ENCODE results near the gene MAP1LC3B2.

MAP1LC3B2 gene

DNA sequence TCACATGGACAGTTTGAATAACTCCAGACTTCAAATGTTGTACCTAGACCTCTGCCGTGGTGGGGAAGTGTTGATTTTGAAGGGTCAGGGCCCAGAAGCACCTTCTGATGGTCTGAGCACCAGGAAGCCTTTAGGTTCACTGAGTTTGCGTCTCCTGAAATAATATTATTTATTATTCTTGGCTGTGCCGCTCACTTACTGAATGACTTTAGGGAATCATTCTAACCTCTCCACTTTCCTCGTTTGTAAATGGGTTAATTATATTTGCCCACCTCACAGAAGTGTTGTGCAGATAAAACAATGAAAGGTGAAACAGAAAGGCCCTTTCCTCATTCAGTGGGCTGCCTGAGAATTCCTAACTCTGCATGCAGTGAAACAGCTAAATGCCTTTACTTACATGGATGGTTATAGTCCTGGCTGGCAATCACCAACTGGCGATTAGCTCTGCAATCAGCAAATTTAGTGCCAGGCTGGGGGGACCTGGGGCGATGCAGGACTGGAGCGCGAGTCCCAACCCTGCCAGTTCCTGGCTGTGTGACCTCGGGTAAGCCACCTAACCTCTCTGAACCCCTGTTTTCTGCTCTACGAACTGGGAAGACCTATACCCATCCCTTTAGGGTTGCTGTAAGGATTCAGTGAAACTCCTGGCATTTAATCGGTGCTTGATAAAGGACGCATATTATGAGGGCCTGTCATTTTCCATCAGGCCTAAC lies 57.5 kb downstream of the MAP1LC3B2 start:
- no peak for DNase-seq

DNA sequence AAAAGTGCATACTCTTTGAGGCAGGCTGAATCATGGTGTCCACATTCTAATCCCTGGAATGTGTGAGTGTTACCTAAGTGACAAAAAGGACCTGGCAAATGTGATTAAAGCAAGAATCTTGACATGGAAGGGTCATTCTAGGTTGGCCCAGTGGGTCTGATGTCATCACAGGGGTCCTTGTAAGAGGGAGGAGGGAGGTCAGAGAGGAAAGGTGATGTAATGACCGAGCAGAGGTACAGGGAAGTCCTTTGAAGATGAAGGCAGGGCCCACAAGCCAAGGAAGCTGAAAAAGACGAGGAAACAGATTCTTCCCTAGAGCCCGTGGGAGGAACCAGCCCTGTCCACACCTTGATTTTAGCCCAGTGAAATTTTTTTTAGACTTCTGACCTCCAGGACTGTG lies 60.1 kb downstream of the MAP1LC3B2 start:
- DNase-seq: no peak

GRCh38 chr12:116620124-116620491 lies 60.9 kb downstream of the MAP1LC3B2 start:
- no peak for DNase-seq

DNA sequence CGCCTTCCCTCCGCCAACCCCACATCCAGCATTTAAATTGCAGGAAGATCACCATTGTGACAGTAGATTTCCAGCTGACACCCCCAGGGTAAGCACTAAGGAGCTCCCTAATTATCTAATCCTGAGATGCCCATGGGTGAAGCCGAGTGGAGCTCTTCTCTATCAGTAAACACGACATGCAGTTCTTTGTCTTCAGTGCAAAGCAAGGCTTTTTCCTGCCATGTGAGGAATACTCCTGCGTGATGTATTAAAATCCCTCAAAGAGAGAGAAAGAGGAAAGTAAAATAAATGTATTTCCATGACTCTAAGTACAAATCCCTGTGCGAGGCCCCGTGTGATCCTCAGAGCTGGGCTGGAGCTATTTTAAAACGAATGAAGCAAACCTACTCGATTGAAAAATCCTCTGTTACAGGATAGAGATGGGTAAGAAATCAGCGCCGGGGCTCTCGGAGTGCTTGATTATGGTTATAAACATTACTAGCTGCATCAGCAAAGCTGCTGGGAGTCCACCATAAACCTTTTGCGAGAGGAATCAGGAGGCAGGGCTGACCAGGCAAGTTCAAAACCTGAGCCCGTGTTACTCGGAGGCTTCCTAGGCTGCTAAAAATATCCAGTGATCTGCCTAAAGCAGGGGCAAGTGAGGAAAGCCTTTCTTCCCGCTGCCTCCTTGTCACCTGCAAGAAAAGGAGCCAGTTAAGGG lies 61.5 kb downstream of the MAP1LC3B2 start:
- DNase-seq: no peak

DNA sequence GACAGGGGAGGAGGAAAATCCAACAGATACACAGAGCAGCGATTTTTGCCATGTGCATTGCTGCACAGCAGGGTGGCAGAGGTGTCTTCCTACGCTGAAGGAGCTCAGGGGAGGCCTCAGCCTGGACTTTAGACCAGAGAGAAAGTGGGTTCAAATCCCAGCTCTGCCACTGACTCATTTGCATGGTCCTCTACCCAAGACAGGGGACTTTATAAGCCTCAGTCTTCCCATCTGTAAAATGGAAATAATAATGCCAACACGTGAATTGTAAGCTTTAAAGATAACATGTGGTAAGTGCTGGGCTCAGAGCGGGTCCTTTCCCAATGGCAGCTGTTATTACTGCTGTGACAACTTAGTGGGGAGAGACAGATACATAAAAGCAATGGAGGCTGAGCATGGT lies 62.0 kb downstream of the MAP1LC3B2 start:
- DNase-seq: no peak

- DNase-seq: no peak
Measured at GRCh38 chr12:116624516-116624915, 65.3 kb downstream of the MAP1LC3B2 start.

GRCh38 chr12:116626153-116626552 lies 67.0 kb downstream of the MAP1LC3B2 start:
- no peak for DNase-seq

Data from activated gamma-delta T cell treated with Interleukin-2 at 50 U/mL for 16 hours (primary cell).